Activated CD8-positive, alpha-beta memory T cell treated with anti-CD3 and anti-CD28 coated beads for 36 hours (primary cell): ENCODE data around the gene AKAP8L. TPM values are rescaled to one million over a fixed set of nuclear protein-coding genes. Genes with fewer than 3 reads are reported as not detected.
"Not testable (repeated sequence)": the region's sequence is repeated elsewhere in the genome, so short reads cannot be mapped to it uniquely, and the experiment has no call there.

Experiments
- CTCF ChIA-PET: fragments of 350-600 bp; sonication (Branson Sonifier 250); formaldehyde crosslinking; loops from one replicate; lab custom pipeline; 2021; ENCODE audit warnings: antibody characterized with exemption; lab: Charles Lee
- POLR2A ChIA-PET: fragments of 350-600 bp; sonication (Branson Sonifier 250); formaldehyde crosslinking; loops from one replicate; lab custom pipeline; 2021; ENCODE audit warnings: antibody characterized with exemption; lab: Charles Lee
- total RNA-seq, 2 experiments: library from RNA; stranded (reverse); gene quantifications; one replicate each; pipeline ENCODE4 v1.2.3, GENCODE V29; 2021

Gene AKAP8L
- total RNA-seq, 2 experiments from 2014 or later = 67.1 to 68.2 TPM

- CTCF ChIA-PET = interaction anchor here (0.8 to 2.3 kb wide), 9 partner anchors 20 to 255 kb away, joined by 3 to 11 read pairs (median 4); partner anchors contain the start of genes AKAP8L and BRD4
Observed at GRCh38 chr19:15379083-15379998, 39.4 kb downstream of the AKAP8L start, which contains the start of gene AKAP8. AKAP8 (minus strand) TSS chr19:15379787; CDS start chr19:15379731, 56 bp downstream.

GRCh38 chr19:15378534-15379082, 40.2 kb downstream of the AKAP8L start:
- ChIA-PET POLR2A (interaction anchor here (0.5 to 2.9 kb wide), 10 partner anchors 8 to 177 kb away, joined by 3 to 20 read pairs (median 6); partner anchors contain the start of genes AKAP8L and BRD4), CTCF (interaction anchor here (0.8 to 2.3 kb wide), 7 partner anchors 19 to 254 kb away, joined by 3 to 11 read pairs (median 4); partner anchors contain the start of genes AKAP8L and BRD4)

More at GRCh38 chr19:15379083-15379998, 39.4 kb downstream of the AKAP8L start, which contains the start of gene AKAP8:
- POLR2A ChIA-PET = interaction anchor here (0.5 to 2.9 kb wide), 16 partner anchors 9 to 177 kb away, joined by 3 to 20 read pairs (median 5); partner anchors contain the start of genes AKAP8L and BRD4

- POLR2A ChIA-PET = interaction anchor here (0.6 kb wide), 1 partner anchor 94 kb away, joined by 3 read pairs; no protein-coding TSS in a partner anchor
- CTCF ChIA-PET = no interaction called here
Observed at GRCh38 chr19:15374796-15375440, 43.9 kb downstream of the AKAP8L start.

GRCh38 chr19:15374105-15374651, 44.6 kb downstream of the AKAP8L start:
- CTCF ChIA-PET = no interaction called here
- POLR2A ChIA-PET = no interaction called here

- CTCF ChIA-PET = no interaction called here
- POLR2A ChIA-PET = no interaction called here
Observed at GRCh38 chr19:15373644-15374043, 45.1 kb downstream of the AKAP8L start.

GRCh38 chr19:15372891-15373301, 45.9 kb downstream of the AKAP8L start:
- POLR2A ChIA-PET = no interaction called here

GRCh38 chr19:15372470-15372869, 46.3 kb downstream of the AKAP8L start:
- POLR2A ChIA-PET = no interaction called here
- CTCF ChIA-PET = interaction anchor here (0.9 kb wide), 1 partner anchor 183 kb away, joined by 3 read pairs; no protein-coding TSS in a partner anchor

More at GRCh38 chr19:15372891-15373301, 45.9 kb downstream of the AKAP8L start:
- CTCF ChIA-PET = no interaction called here

GRCh38 chr19:15371786-15372380, 46.9 kb downstream of the AKAP8L start:
- POLR2A ChIA-PET = interaction anchor here (1.0 kb wide), 1 partner anchor 21 kb away, joined by 3 read pairs; no protein-coding TSS in a partner anchor
- CTCF ChIA-PET = interaction anchor here (0.7 to 0.9 kb wide), 2 partner anchors 176 to 184 kb away, joined by 3 read pairs; no protein-coding TSS in a partner anchor

- CTCF ChIA-PET = interaction anchor here (0.7 kb wide), 2 partner anchors 36 to 175 kb away, joined by 3 to 4 read pairs; no protein-coding TSS in a partner anchor
Observed at GRCh38 chr19:15371119-15371518, 47.7 kb downstream of the AKAP8L start.

GRCh38 chr19:15369594-15369891, 49.2 kb downstream of the AKAP8L start:
- ChIA-PET CTCF (no interaction called here), POLR2A (no interaction called here)

More at GRCh38 chr19:15371119-15371518, 47.7 kb downstream of the AKAP8L start:
- POLR2A ChIA-PET = interaction anchor here (0.7 to 1.0 kb wide), 2 partner anchors 8 to 22 kb away, joined by 3 to 5 read pairs; no protein-coding TSS in a partner anchor

GRCh38 chr19:15368798-15369593, 49.8 kb downstream of the AKAP8L start:
- CTCF ChIA-PET = no interaction called here

GRCh38 chr19:15368051-15368632, 50.6 kb downstream of the AKAP8L start:
- POLR2A ChIA-PET = no interaction called here
- CTCF ChIA-PET = no interaction called here

More at GRCh38 chr19:15368798-15369593, 49.8 kb downstream of the AKAP8L start:
- POLR2A ChIA-PET = no interaction called here

- ChIA-PET POLR2A (no interaction called here), CTCF (no interaction called here)
Observed at GRCh38 chr19:15367439-15367838, 51.3 kb downstream of the AKAP8L start.

GRCh38 chr19:15365264-15365663, 53.5 kb downstream of the AKAP8L start:
- CTCF ChIA-PET = no interaction called here
- POLR2A ChIA-PET = no interaction called here

GRCh38 chr19:15363791-15364190, 55.0 kb downstream of the AKAP8L start:
- CTCF ChIA-PET = interaction anchor here (0.6 kb wide), 1 partner anchor 21 kb away, joined by 4 read pairs; no protein-coding TSS in a partner anchor
- POLR2A ChIA-PET = not testable (repeated sequence)

GRCh38 chr19:15363048-15363447, 55.7 kb downstream of the AKAP8L start:
- POLR2A ChIA-PET, CTCF ChIA-PET: not testable (repeated sequence)

- CTCF ChIA-PET = interaction anchor here (0.6 to 1.3 kb wide), 2 partner anchors 19 to 143 kb away, joined by 4 read pairs; no protein-coding TSS in a partner anchor
Observed at GRCh38 chr19:15360015-15360414, 58.8 kb downstream of the AKAP8L start.

More at GRCh38 chr19:15360015-15360414, 58.8 kb downstream of the AKAP8L start:
- POLR2A ChIA-PET = interaction anchor here (0.5 to 0.7 kb wide), 2 partner anchors 20 to 94 kb away, joined by 3 to 4 read pairs; partner anchors contain the start of gene AKAP8
